ENCODE data around the gene HLA-E.
"Not testable (repeated sequence)": the region's sequence is repeated elsewhere in the genome, so short reads cannot be mapped to it uniquely, and the experiment has no call there.

HLA-E gene

DNA sequence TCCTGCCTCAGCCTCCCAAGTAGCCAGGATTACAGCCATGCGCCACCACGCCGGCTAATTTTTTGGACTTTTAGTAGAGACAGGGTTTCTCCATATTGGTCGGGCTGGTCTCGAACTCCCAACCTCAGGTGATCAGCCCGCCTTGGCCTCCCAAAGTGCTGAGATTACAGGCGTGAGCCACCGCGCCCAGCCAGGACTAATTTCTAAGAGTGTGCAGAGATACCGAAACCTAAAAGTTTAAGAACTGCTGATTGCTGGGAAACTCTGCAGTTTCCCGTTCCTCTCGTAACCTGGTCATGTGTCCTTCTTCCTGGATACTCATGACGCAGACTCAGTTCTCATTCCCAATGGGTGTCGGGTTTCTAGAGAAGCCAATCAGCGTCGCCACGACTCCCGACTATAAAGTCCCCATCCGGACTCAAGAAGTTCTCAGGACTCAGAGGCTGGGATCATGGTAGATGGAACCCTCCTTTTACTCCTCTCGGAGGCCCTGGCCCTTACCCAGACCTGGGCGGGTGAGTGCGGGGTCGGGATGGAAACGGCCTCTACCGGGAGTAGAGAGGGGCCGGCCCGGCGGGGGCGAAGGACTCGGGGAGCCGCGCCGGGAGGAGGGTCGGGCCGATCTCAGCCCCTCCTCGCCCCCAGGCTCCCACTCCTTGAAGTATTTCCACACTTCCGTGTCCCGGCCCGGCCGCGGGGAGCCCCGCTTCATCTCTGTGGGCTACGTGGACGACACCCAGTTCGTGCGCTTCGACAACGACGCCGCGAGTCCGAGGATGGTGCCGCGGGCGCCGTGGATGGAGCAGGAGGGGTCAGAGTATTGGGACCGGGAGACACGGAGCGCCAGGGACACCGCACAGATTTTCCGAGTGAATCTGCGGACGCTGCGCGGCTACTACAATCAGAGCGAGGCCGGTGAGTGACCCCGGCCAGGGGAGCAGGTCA is at the start of gene HLA-E:
Gene HLA-E (plus strand): TSS at position 429 of the 945 bp plus-strand sequence. CDS start 23 bp downstream, at position 452.
- peak; percentile 56 for DNase-seq

DNA sequence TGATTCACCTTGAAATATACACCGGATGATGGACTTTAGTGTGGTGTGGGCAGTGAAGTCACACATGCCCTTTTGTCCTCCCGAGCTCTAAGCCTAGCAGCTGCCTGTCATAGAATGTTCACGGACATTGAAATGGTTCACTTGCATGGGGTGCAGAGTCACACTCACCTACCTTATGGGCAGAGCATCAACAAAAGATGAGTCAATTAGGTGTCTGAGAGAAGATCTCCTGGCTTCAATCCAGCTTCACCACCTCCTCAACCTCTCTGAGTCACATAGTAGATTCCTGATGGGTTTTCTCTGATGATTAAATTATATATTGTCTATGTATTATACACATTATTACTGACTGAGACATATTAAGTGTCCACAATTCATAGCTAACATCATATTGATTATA is 48.1 kb upstream of the HLA-E start:
- no peak for DNase-seq

- DNase-seq, result no peak
Measured at GRCh38 chr6:30443657-30444450, 45.5 kb upstream of the HLA-E start.

GRCh38 chr6:30444451-30444742 is 44.9 kb upstream of the HLA-E start:
- no peak for DNase-seq

DNA sequence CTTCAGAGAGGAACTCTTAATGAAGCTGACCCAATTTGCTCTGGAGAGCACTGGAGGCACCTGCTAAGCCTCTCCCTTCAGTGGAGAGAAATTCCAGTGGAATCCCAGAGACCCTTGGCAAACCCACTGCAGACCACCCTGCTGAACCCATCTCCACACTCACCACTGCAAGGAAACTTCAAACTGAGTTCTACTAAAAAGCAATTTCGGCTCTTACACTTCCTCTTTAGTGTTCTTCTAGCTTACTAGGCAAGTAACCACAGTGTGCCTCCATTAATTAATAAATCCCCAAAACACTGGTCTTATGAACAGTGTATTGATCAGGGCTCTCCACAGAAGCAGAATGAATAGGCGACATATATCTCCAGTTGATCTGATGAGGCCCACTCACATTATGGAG is 43.0 kb upstream of the HLA-E start:
- no peak for DNase-seq

GRCh38 chr6:30447237-30447636 is 42.1 kb upstream of the HLA-E start:
- DNase-seq, result no peak

DNA sequence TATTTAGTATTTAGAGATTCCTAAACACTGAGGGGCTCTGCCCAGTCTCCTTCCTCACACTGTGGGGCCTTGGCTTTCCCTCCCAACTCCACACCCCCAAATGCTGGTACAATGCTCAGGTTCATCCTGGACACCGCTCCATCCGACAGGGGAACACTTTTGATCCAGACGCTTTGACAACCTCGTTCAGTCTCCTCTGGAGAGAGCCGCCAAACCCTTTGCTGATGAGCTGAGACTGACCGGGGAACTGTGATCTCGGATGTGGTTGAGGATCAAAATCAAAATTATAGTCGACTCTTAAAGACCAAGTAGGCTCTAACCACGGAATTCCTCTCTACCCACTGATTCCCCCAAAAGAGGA is 38.8 kb upstream of the HLA-E start:
- no peak for DNase-seq

- no peak for DNase-seq
Measured at GRCh38 chr6:30450909-30451841, 38.1 kb upstream of the HLA-E start.

DNA sequence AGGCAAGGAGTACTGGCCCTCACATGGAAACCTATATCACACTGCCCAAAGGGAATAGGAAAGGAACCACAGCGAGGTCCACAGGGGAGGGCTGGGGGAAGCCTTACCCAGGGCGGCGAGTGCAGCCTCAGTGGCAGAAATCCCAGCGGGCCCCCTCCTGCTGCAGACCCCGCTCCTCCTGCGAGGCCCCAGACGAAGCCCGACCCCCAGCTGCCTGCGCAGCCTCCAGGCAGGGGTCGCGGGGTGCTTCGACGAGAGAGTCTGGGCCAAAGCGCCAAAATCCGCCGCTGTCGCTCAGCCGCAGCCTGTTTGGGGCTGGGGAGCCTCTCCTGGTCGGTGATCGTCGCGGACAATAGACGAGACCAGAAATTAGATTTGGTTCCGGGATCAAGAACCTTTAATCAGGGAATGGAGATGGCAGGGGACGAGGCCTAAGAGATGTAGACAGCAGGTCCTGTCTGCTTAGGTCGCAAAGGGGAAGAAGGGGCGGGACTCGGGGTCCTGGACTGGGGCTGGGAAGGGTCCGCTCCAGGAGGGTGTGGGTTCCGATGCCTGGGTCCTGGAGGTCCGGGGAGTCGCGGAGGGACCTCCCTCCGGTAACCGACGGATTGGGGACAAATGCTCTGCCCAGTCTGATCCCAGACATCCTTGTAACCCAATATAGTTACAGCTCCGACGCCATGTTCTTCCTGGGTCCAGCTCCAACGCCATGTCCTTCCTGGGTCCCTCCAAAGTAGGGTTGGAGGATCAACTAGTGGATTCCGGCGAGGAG is 36.4 kb upstream of the HLA-E start:
- DNase-seq, result no peak

DNA sequence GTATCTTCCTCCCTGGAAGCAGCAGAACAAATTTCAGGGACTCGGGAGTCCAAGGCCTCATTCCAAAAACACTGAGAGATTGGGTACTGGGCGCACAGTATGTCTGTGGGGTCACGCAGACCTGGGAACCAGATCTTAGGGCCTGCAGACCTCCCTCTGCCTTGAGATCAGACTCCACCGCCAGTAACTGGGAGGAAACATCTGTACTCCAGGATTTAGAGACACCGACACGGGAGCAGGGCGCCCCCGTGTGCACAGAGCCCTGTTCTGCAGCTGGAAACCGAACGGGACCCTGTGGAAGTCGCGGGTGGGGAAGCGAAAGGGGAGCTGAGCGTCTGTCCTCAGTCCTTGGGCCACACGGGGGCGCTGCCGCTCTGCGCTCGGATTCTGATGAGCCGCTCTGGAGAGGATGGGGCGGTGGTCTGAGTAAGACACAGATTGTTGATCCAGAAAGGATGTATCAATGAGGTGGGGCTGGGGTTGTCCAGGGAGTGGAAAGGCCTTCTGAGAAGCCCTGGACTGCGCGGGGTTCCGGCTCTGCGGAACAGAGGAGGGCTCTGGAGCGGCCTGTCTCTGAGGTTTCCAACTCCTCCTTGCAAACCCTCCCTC is 35.7 kb upstream of the HLA-E start:
- peak; percentile 65 for DNase-seq

GRCh38 chr6:30459145-30459544 is 30.2 kb upstream of the HLA-E start:
- no peak for DNase-seq

GRCh38 chr6:30461055-30461454 is 28.3 kb upstream of the HLA-E start:
- no peak for DNase-seq

GRCh38 chr6:30462482-30462881 is 26.8 kb upstream of the HLA-E start:
- no peak for DNase-seq

- no peak for DNase-seq
Measured at GRCh38 chr6:30463242-30463641, 26.1 kb upstream of the HLA-E start.

- no peak for DNase-seq
Measured at GRCh38 chr6:30463651-30464618, 25.4 kb upstream of the HLA-E start.

DNA sequence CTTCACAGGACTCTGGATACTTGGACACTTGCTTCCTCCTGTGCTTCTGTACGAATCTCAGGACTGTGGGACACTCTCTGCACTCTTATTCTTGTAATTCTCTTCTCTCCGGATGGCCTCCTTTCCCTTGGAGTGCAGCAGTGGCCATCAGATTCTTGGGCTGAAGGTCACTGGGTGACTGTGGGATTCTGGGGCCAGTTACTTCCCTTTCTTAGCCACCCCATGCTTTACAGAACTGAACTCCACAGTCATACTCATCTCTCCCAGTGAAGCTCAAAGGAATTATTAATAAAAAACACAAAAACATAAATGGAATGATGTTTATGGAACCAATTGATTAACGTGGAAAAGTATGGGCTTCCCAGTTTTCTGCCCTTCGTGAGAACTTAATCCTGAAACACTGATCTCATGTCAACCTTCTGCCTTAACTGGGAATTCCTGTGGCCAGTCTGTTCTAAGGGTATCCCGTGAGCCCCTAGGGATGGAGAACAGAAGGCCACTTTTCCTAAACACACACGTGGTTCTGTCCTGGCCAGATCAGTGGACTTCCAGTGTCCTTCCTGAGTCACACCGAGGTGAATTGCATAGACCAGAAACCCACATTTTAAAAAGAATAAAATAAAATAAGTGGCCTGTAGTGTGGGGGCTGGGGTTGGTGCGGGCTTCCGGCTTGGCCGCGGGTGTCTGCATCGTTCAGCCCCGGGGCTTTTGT is 23.6 kb upstream of the HLA-E start:
- no peak for DNase-seq

GRCh38 chr6:30470968-30471367 is 18.3 kb upstream of the HLA-E start:
- DNase-seq, result no peak

- not testable (repeated sequence) for DNase-seq
Measured at GRCh38 chr6:30475116-30475515, 14.2 kb upstream of the HLA-E start.

- no peak for DNase-seq
Measured at GRCh38 chr6:30480536-30481156, 8.7 kb upstream of the HLA-E start.
